Esophagus muscularis mucosa (tissue), 4 donors: ENCODE results near the gene KCTD5.

Experiments
- EP300 ChIP-seq: sonication (generic); formaldehyde crosslinking; IDR thresholded peaks from one replicate; pipeline ENCODE4 v1.6.1; 2017; ENCODE audit warnings: antibody characterized with exemption
- POLR2AphosphoS5 ChIP-seq, 2 donors: sonication (generic); formaldehyde crosslinking; IDR thresholded peaks; one replicate each; pipeline ENCODE4 v1.6.1; 2017; ENCODE audit warnings: antibody characterized with exemption in 2 of 2
- TF ChIP-seq, protein P1 (sequence below), 3 experiments: fragments of 200-600 bp in 2 of 3; fragments of 450-650 bp in 1 of 3; sonication (generic) in 2 of 3; IDR thresholded peaks; one replicate each; pipeline ENCODE4 v1.5.1; 2017 to 2019; ENCODE audit warnings: antibody characterized with exemption in 3 of 3, mild to moderate bottlenecking in 2 of 3, moderate library complexity in 1 of 3

DNA sequence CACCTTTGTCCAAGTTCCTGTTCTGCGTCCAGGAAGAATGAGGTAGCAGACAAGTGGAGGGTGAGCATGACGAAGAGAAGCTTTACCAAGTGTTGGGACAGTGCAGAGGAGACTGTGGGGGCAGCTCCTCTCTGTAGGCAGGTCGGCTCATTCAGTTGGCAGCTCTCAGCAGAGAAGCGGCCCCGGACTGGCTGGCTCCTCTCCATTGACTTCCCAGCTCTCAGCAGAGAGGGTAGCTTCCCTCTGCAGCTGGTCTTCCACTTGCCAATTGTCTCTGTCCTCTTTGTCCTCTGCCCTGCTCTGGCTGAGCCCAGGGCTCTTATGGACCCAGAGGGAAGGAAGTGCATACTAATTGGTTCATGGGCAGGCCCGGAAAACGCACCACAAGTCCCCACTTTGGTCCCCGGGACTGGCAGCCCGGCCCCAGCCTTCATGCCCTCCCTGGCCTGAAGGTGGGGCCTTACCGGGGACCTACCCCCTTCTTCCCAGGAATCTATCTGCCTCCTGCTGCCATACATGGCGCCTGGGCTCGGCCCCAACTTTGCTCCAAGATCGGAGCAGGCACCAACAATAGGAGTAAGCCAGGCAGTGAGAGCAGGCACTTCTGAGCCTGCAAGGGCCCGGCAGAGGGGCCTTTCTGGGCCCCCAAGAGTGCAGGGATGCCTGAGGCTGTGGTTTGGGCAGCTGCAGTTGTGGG lies 10.1 kb downstream of the KCTD5 start:
- TF ChIP-seq POLR2AphosphoS5 (IDR thresholded peaks at IDR 0.05), result no peak
- TF ChIP-seq, protein P1, sequence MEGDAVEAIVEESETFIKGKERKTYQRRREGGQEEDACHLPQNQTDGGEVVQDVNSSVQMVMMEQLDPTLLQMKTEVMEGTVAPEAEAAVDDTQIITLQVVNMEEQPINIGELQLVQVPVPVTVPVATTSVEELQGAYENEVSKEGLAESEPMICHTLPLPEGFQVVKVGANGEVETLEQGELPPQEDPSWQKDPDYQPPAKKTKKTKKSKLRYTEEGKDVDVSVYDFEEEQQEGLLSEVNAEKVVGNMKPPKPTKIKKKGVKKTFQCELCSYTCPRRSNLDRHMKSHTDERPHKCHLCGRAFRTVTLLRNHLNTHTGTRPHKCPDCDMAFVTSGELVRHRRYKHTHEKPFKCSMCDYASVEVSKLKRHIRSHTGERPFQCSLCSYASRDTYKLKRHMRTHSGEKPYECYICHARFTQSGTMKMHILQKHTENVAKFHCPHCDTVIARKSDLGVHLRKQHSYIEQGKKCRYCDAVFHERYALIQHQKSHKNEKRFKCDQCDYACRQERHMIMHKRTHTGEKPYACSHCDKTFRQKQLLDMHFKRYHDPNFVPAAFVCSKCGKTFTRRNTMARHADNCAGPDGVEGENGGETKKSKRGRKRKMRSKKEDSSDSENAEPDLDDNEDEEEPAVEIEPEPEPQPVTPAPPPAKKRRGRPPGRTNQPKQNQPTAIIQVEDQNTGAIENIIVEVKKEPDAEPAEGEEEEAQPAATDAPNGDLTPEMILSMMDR (IDR thresholded peaks at IDR 0.05), result no peak
- TF ChIP-seq EP300, result no peak
